Tibial nerve (tissue), 4 donors: Measurements from ENCODE around the gene CCDC85C.

ENCODE experiments used
- EP300 ChIP-seq, 2 donors: sonication (generic); formaldehyde crosslinking; IDR thresholded peaks; one replicate each; pipeline ENCODE4 v1.6.1; 2017; ENCODE audit warnings: antibody characterized with exemption in 2 of 2, mild to moderate bottlenecking in 1 of 2
- POLR2A ChIP-seq, 2 donors: fragments of 450-650 bp; IDR thresholded peaks; one replicate each; pipeline ENCODE4 v1.6.1; 2017; ENCODE audit warnings: antibody characterized with exemption in 2 of 2, mild to moderate bottlenecking in 2 of 2, moderate library complexity in 2 of 2
- TF ChIP-seq, protein P1 (sequence below), 5 experiments: fragments of 200-600 bp in 3 of 5; fragments of 450-650 bp in 2 of 5; sonication (generic) in 3 of 5; IDR thresholded peaks; one replicate each; pipeline ENCODE4 v1.5.1; 2016 to 2019; ENCODE audit warnings: antibody characterized with exemption in 5 of 5, mild to moderate bottlenecking in 3 of 5, moderate library complexity in 2 of 5

DNA sequence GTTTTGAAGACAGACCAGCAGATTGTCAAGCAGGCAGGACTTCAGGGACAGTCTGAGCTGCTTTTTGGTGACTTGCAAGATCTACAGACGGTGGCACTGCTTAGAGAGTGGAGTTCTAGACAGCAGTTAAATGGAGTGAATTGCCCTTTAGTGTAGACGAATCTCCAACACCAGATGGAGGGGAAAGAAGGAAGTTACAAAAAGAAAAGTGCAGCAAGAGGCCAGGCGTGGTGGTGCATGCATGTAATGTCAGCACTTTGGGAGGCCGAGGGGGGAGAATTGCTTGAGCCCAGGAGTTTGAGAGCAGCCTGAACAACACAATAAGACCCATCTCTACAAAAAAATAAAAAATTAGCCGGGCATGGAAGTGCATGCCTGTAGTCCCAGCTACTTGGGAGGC, 32.5 kb upstream of the CCDC85C start:
- TF ChIP-seq, protein P1, sequence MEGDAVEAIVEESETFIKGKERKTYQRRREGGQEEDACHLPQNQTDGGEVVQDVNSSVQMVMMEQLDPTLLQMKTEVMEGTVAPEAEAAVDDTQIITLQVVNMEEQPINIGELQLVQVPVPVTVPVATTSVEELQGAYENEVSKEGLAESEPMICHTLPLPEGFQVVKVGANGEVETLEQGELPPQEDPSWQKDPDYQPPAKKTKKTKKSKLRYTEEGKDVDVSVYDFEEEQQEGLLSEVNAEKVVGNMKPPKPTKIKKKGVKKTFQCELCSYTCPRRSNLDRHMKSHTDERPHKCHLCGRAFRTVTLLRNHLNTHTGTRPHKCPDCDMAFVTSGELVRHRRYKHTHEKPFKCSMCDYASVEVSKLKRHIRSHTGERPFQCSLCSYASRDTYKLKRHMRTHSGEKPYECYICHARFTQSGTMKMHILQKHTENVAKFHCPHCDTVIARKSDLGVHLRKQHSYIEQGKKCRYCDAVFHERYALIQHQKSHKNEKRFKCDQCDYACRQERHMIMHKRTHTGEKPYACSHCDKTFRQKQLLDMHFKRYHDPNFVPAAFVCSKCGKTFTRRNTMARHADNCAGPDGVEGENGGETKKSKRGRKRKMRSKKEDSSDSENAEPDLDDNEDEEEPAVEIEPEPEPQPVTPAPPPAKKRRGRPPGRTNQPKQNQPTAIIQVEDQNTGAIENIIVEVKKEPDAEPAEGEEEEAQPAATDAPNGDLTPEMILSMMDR (IDR thresholded peaks at IDR 0.05), result no peak
- no peak for TF ChIP-seq POLR2A (IDR thresholded peaks at IDR 0.05)
- TF ChIP-seq EP300 (IDR thresholded peaks at IDR 0.05), result no peak
